HL-60/S4 (cell line): Measurements from ENCODE around the gene CTAG1A.
"Not testable (repeated sequence)": the region's sequence is repeated elsewhere in the genome, so short reads cannot be mapped to it uniquely, and the experiment has no call there.

Experiments used
- in situ Hi-C: fragments of 300-500 bp; cut with MboI; formaldehyde crosslinking; loops from 2 replicates; pipeline ENCODE4 v1.14.3; 2022; ENCODE audit warnings: low sequenced_read_pairs

The CTAG1A gene

DNA sequence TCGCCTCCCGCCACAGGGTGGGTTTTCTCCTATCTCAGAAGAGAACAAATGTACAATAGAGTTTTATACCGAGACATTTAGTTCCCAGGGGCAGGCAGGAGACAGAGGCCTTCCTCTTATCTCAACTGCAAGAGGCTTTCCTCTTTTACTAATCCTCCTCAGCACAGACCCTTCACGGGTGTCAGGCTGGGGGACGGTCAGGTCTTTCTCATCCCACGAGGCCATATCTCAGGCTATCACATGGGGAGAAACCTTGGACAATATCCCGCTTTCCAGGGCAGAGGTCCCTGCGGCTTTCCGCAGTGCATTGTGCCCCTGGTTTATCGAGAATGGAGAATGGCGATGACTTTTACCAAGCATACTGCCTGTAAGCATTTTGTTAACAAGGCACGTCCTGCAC is 23.9 kb downstream of the CTAG1A start:
- in situ Hi-C loops: not testable (repeated sequence)

DNA sequence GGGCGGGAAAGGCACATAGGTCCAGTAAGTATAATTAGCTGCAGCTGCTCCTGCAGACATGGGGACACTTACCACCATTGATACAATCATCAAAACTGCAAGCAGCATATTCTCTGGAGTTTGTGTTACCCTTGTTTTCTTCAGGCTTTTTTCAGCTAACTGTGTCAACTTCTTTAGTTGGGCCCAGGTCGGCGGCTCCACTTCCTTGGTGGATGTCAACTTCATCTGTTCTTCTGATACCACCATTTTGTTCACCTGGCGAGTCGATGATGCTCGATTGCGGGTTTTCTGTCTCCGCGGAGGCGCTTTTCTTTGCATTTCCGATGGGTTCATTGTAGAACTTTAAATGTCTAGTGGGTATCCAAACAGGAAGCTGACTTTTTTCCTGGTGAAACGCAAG is 26.2 kb downstream of the CTAG1A start:
- in situ Hi-C loops: not testable (repeated sequence)

DNA sequence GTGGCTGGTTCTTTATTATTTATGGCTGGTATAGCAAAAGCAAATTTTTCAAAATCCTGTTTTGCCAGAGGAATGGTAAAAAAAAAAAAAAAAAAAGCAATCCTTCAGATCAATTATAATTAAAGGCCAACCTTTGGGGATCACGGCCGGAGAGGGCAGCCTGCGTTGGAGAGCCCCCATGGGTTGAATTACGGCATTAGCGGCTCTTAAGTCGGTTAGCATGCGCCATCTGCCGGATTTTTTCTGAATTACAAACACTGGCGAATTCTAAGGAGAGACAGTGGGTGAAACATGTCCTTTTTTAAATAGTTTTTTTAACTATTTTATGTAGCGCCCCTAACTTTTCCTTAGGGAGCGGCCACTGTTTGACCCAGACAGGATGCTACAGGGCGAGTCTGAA is 28.7 kb downstream of the CTAG1A start:
- in situ Hi-C loops: not testable (repeated sequence)

DNA sequence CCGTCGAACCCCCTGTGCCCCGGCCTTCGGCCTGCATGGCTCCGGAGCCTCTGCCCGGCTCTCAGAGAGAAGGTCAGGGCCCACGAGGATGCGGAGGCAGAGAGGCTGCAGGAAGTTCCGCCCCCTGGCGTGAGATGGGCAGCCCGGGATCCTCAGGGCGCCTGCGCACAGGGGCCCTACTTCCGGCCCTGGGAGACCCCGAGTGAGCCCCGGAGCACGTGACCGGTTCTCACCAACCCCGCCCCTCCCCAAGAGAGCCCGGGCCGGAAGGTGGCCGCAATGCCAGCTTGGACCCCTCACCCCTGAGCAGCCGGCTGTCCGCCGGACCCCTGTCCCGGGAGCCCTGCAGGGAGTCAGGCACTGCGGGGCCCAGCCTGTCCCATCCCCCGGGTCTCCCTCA is 34.2 kb downstream of the CTAG1A start, which contains the start of gene CTAG1B:
Gene CTAG1B, minus strand, starts transcription at position 101 of the 400 bp plus-strand sequence. Its CDS starts 64 bp downstream, at position 37.
- in situ Hi-C loops: not testable (repeated sequence)

DNA sequence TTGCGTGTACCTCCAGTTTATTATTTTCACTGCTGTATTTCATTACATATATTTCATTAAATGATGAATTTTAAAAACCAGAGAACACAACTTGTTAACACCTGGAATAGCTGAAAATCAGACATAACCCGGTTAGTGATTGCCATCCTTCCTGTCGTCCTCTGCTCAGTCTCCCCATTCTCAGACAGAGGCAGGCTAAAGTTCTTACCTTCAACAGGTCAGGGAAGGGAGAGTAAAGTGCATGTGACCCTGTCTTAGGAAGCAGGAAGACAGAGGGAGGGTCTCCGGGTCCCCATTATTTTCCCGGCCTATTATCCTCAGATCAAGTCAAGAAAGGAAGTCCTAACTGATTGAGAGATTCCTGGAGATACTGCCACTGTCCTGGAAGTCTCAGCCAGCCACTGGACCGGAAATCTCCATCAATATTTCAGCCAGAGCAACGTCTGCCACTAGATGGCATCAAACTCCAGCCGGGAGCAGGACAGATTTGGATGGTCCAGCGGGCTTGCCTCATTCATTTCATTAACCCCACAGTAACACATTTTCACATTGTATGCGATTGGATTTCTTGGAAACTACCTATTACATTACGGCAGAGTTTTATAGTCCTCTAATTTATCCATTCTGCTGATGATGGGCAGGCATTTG is 36.0 kb downstream of the CTAG1A start:
- in situ Hi-C loops: not testable (repeated sequence)

DNA sequence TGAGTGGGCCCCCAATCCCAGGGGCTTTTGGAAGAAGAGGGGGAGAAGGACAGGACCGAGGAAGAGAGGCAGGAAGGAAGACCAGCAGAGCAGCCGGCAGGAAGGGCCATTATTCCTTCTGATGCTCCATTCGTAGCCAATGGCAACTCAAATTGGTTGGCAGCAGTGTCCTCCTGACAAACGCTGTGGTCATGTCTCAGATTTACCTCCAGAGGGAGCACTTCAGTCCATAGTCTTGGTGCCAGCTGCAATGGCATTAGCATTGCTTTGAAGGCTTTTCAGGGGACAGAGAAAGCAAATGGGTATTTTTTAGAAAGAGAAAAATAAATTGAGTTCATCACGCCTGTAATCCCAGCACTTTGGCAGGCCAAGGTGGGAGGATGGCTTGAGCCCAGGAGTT is 44.0 kb downstream of the CTAG1A start:
- in situ Hi-C loops: not testable (repeated sequence)

DNA sequence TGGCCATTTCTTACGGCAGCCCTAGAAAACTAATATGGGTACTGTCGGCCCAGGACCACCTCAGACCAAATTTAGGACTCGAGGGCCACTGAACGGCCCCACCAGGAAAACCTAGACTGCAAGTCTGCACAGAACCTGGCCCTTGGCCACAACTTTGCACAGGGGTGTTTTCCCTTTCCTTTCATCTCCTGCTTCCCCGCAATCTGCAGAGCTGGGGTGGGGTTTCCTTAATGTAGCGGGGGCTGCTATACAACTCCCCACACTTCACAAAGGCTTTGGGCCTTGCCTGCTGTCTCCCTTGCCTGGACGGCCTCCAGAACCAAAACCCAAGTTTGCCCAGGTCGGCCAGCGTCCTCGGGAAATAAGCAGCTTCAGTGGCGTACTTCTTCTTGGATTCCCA is 46.0 kb downstream of the CTAG1A start:
- in situ Hi-C loops: not testable (repeated sequence)

DNA sequence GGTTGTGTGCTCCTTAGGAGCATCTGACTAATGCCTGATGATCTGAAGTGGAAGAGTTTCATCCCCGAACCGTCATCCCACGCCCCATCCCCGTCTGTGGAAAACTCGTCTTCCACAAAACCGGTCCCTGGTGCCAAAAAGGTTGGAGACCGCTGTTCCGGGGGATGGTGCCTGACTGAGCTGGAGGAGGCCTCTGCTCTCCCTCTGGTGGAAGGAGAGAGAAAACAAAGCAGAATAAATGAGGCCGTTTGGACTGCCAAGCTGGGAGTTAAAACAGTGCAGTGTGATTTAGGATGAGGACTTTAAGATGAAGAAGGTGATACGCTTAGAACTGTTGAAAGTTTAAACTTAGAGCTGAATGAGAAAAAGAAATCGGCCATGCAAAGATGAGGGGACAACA is 48.7 kb downstream of the CTAG1A start:
- in situ Hi-C loops: not testable (repeated sequence)
